ENCODE data around the gene TTC21B. TPM values are rescaled to one million over a fixed set of nuclear protein-coding genes. Genes with fewer than 3 reads are reported as not detected.

Gene TTC21B
- total and polyA plus RNA-seq, 9 of the 15 experiments (the other 6 are each of a cell fraction or from before 2014, with no cell fraction given) = 5.2 to 34.9 (median 18.5) TPM

DNA sequence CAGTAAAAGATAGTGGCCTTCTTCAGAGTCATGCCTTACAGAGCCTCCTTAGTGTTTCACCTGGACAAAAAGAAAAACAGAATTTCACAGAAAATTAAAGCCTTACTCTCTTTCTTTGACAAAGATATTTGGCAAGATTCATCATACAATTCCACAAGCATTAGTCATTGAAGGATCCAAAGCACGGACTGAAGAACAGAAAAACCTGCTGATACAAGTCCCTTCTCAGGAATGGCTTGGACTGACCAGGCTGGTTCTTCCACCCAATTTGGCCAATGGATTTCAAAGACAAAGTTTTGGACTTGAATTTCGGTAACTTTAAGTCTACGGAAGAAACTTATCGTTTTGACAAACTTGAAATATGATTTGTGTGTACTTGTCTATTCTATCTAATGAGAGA is 120.4 kb downstream of the TTC21B start:
- in situ Hi-C loops (cut with MboI) = no loop called here
- CTCF ChIA-PET (ENCODE audit: low intra/inter-chr PET ratio) = no interaction called here
- FAIRE-seq (no peak), DNase-seq (ENCODE audit: extremely low read depth in 1 of 4, low spot score in 3 of 4) (no peak), ATAC-seq (no peak)
- no peaks in the 10 kb centered on the region for H3K9me1 ChIP-seq (ENCODE audit: control insufficient read depth, insufficient read depth, low read length)
- H3K9me3 ChIP-seq (replicated peaks; ENCODE audit: control insufficient read depth, insufficient read depth, low read depth, low read length) = no peaks in the 10 kb centered on the region
- H3K27ac ChIP-seq (ENCODE audit: extremely low read depth, low read depth, low read length) = no peak overlapping the region
- no peak overlapping the region for H2AFZ ChIP-seq (ENCODE audit: low read depth, low read length)
- H4K20me1 ChIP-seq (replicated peaks; ENCODE audit: control insufficient read depth, insufficient read depth, low read length) = no peaks in the 10 kb centered on the region
- no peaks in the 10 kb centered on the region for H3K36me3 ChIP-seq (ENCODE audit: control insufficient read depth, insufficient read depth, low read length)
- BruUV-seq (replicated peaks) = no TSS peak
- no peak overlapping the region for H3K4me3 ChIP-seq
- POLR2A ChIA-PET = no interaction called here
- intact Hi-C loops (cut with micrococcal nuclease) = no loop called here
- H3K79me2 ChIP-seq (ENCODE audit: control insufficient read depth, insufficient read depth, low read length) = no peaks in the 10 kb centered on the region
- H3K4me2 ChIP-seq (ENCODE audit: insufficient read depth, low read length) = no peak overlapping the region
- TF ChIP-seq HDAC3 (IDR thresholded peaks at IDR 0.05; ENCODE audit: borderline replicate concordance, partially characterized antibody) = no peak
- TF ChIP-seq KAT7 (CRISPR knock-in tag; IDR thresholded peaks at IDR 0.05; ENCODE audit: borderline replicate concordance) = no peak
- TF ChIP-seq KLF6 (CRISPR knock-in tag; IDR thresholded peaks at IDR 0.05; ENCODE audit: borderline replicate concordance) = no peak
- no peak for TF ChIP-seq RBM15 (IDR thresholded peaks at IDR 0.05; ENCODE audit: insufficient read depth, low read length)
- no peak for TF ChIP-seq KDM2B (CRISPR knock-in tag; IDR thresholded peaks at IDR 0.05)
- no peak for TF ChIP-seq CTBP1 (IDR thresholded peaks at IDR 0.05; ENCODE audit: borderline replicate concordance)
- no peak for TF ChIP-seq ZNF311 (CRISPR knock-in tag; IDR thresholded peaks at IDR 0.05)
- no peak for TF ChIP-seq SOX6 (IDR thresholded peaks at IDR 0.05)
- no peak for TF ChIP-seq ZNF143 (CRISPR knock-in tag; IDR thresholded peaks at IDR 0.05)
- no peak for TF ChIP-seq ZNF77 (CRISPR knock-in tag; IDR thresholded peaks at IDR 0.05)
- TF ChIP-seq CXXC5 (CRISPR knock-in tag; IDR thresholded peaks at IDR 0.05) = no peak
- no peak for TF ChIP-seq ZNF174 (CRISPR knock-in tag; IDR thresholded peaks at IDR 0.05)
- TF ChIP-seq PML (IDR thresholded peaks at IDR 0.05; ENCODE audit: low read length) = no peak
- TF ChIP-seq MED1 (CRISPR knock-in tag; IDR thresholded peaks at IDR 0.05; ENCODE audit: borderline replicate concordance) = no peak
- 0% methylated on average over 4 of the region's 4 CpGs for WGBS (ENCODE audit: insufficient coverage, low coverage, missing lambda C conversion rate)
- H3K9ac ChIP-seq (ENCODE audit: insufficient read depth in 1 of 2, low read depth in 2 of 2, low read length in 2 of 2) = no peak overlapping the region
- no peaks in the 10 kb centered on the region for H3K4me1 ChIP-seq (replicated peaks in 1 of 2; ENCODE audit: control insufficient read depth in 2 of 2, insufficient read depth in 2 of 2, low read length in 2 of 2)
- H3K27me3 ChIP-seq (ENCODE audit: control insufficient read depth in 2 of 2, insufficient read depth in 2 of 2, low read length in 2 of 2) = no peaks in the 10 kb centered on the region

Measured in K562 (cell line).